ENCODE results near the gene ANKRD13A.
"Not testable (repeated sequence)": the region's sequence is repeated elsewhere in the genome, so short reads cannot be mapped to it uniquely, and the experiment has no call there.

Gene ANKRD13A

GRCh38 chr12:110048242-110049027 lies 49.2 kb downstream of the ANKRD13A start, which contains the start of gene C12orf76:
Gene C12orf76, minus strand, starts transcription at chr12:110048522. Its CDS starts 27 bp downstream, at chr12:110048495.
- peak; percentile 87 for DNase-seq (ENCODE audit: low read depth)
- in situ Hi-C loops (cut with HindIII; ENCODE audit: low sequenced_read_pairs), result no loop called here
- H3K4me3 ChIP-seq (ENCODE audit: low read depth, low read length), result peak within 1 kb of the TSS; percentile 63
- no peak for TF ChIP-seq CTCF (IDR thresholded peaks at IDR 0.05; ENCODE audit: low read depth, low read length, missing control alignments)

- in situ Hi-C loops (cut with HindIII; ENCODE audit: low sequenced_read_pairs); DNase-seq (ENCODE audit: low read depth): not testable (repeated sequence)
- H3K4me3 ChIP-seq (ENCODE audit: low read depth, low read length), result peak overlapping the region; percentile 63
Observed at GRCh38 chr12:110049034-110049433, 49.8 kb downstream of the ANKRD13A start.

GRCh38 chr12:110049666-110050065 lies 50.4 kb downstream of the ANKRD13A start:
- in situ Hi-C loops (cut with HindIII; ENCODE audit: low sequenced_read_pairs); DNase-seq (ENCODE audit: low read depth); H3K4me3 ChIP-seq (ENCODE audit: low read depth, low read length): not testable (repeated sequence)

GRCh38 chr12:110050927-110051326 lies 51.7 kb downstream of the ANKRD13A start:
- no peak for TF ChIP-seq CTCF (IDR thresholded peaks at IDR 0.05; ENCODE audit: low read depth, low read length, missing control alignments)
- no peak for DNase-seq (ENCODE audit: low read depth)
- in situ Hi-C loops (cut with HindIII; ENCODE audit: low sequenced_read_pairs), result no loop called here
- H3K4me3 ChIP-seq (ENCODE audit: low read depth, low read length), result no peak overlapping the region

GRCh38 chr12:110055375-110056352 lies 56.4 kb downstream of the ANKRD13A start:
- H3K4me3 ChIP-seq (ENCODE audit: low read depth, low read length); in situ Hi-C loops (cut with HindIII; ENCODE audit: low sequenced_read_pairs): not testable (repeated sequence)
- peak; percentile 55 for DNase-seq (ENCODE audit: low read depth)

GRCh38 chr12:110056643-110057042 lies 57.4 kb downstream of the ANKRD13A start:
- DNase-seq (ENCODE audit: low read depth); H3K4me3 ChIP-seq (ENCODE audit: low read depth, low read length); in situ Hi-C loops (cut with HindIII; ENCODE audit: low sequenced_read_pairs): not testable (repeated sequence)

GRCh38 chr12:110058875-110059615 lies 59.8 kb downstream of the ANKRD13A start:
- no peak overlapping the region for H3K4me3 ChIP-seq (ENCODE audit: low read depth, low read length)
- in situ Hi-C loops (cut with HindIII; ENCODE audit: low sequenced_read_pairs), result no loop called here
- TF ChIP-seq CTCF (IDR thresholded peaks at IDR 0.05; ENCODE audit: low read depth, low read length, missing control alignments), result no peak
- no peak for DNase-seq (ENCODE audit: low read depth)

- H3K4me3 ChIP-seq (ENCODE audit: low read depth, low read length), result no peak overlapping the region
- in situ Hi-C loops (cut with HindIII; ENCODE audit: low sequenced_read_pairs), result no loop called here
- DNase-seq (ENCODE audit: low read depth), result no peak
- TF ChIP-seq CTCF (IDR thresholded peaks at IDR 0.05; ENCODE audit: low read depth, low read length, missing control alignments), result no peak
Observed at GRCh38 chr12:110059651-110060000, 60.4 kb downstream of the ANKRD13A start.
